Smooth muscle cell (in vitro differentiated cells): ENCODE data around the gene ZFAND2A. TPM values are rescaled to one million over a fixed set of nuclear protein-coding genes. Genes with fewer than 3 reads are reported as not detected.

ENCODE experiments used
- DNase-seq: peaks from one replicate; lab custom pipeline; 2025; ENCODE audit not compliant: unreplicated experiment; lab: John Stamatoyannopoulos, UW
- H2AFZ ChIP-seq: fragments of 200-600 bp; sonication (generic); 2 replicates; pipeline ENCODE4 v1.6.0; 2016; ENCODE audit warnings: antibody characterized with exemption, low read depth, mild to moderate bottlenecking
- H3F3A ChIP-seq: fragments of 200-600 bp; sonication (generic); 2 replicates; pipeline ENCODE4 v1.6.0; 2017; ENCODE audit warnings: antibody characterized with exemption, low read depth
- H3K27ac ChIP-seq: fragments of 200-600 bp; sonication (generic); 2 replicates; pipeline ENCODE4 v1.5.1; 2016; ENCODE audit warnings: low read depth, mild to moderate bottlenecking
- H3K27me3 ChIP-seq: fragments of 200-600 bp; sonication (generic); 2 replicates; pipeline ENCODE4 v1.6.1; 2016; ENCODE audit warnings: low read depth, mild to moderate bottlenecking
- H3K36me3 ChIP-seq: fragments of 200-600 bp; sonication (generic); 2 replicates; pipeline ENCODE4 v1.5.1; 2016; ENCODE audit warnings: low read depth
- H3K4me1 ChIP-seq: fragments of 200-600 bp; sonication (generic); 2 replicates; pipeline ENCODE4 v1.5.1; 2016; ENCODE audit warnings: low read depth
- H3K4me2 ChIP-seq: fragments of 200-600 bp; sonication (generic); 2 replicates; pipeline ENCODE4 v1.6.0; 2016; ENCODE audit warnings: mild to moderate bottlenecking
- H3K4me3 ChIP-seq: fragments of 200-600 bp; sonication (generic); 2 replicates; pipeline ENCODE4 v1.5.1; 2016; ENCODE audit warnings: mild to moderate bottlenecking
- H3K79me2 ChIP-seq: fragments of 200-600 bp; sonication (generic); 2 replicates; pipeline ENCODE4 v1.6.0; 2016; ENCODE audit warnings: low read depth, mild to moderate bottlenecking
- H3K9ac ChIP-seq: fragments of 200-600 bp; sonication (generic); 2 replicates; pipeline ENCODE4 v1.6.0; 2016; ENCODE audit warnings: low read depth
- H3K9me3 ChIP-seq: fragments of 200-600 bp; sonication (generic); replicated peaks from 2 replicates; pipeline ENCODE4 v1.5.1; 2016; ENCODE audit warnings: low read depth
- H4K20me1 ChIP-seq: fragments of 200-600 bp; sonication (generic); 2 replicates; pipeline ENCODE4 v1.6.0; 2016; ENCODE audit warnings: low read depth
- WGBS: methylation state at CpG from one replicate; pipeline ENCODE4 v1.1.7; 2016; ENCODE audit warnings: low lambda C conversion rate; 5-methylcytosine and 5-hydroxymethylcytosine counted together
- polyA plus RNA-seq: library from polyadenylated mRNA; unstranded; fragments of >200 nt; fragmentation: Nextera tagmentation; extraction: Ambion mirVana; gene quantifications from 2 replicates; pipeline ENCODE4 v1.2.1, GENCODE V29; 2016
- total RNA-seq: library from RNA; depleted of rRNA; stranded (reverse); fragments of >200 nt; gene quantifications from 2 replicates; pipeline ENCODE4 v1.2.3, GENCODE V29; 2014
- TF ChIP-seq, protein P1 (sequence below): fragments of 200-600 bp; sonication (generic); IDR thresholded peaks from 2 replicates; pipeline ENCODE4 v1.5.1; 2017; ENCODE audit warnings: borderline replicate concordance, mild to moderate bottlenecking, antibody characterized with exemption; ENCODE audit not compliant: insufficient read depth, poor library complexity, severe bottlenecking

ZFAND2A gene
- total and polyA plus RNA-seq, 2 experiments from 2014 or later = 16.2 to 29.9 TPM

GRCh38 chr7:1193593-1194424 is 33.8 kb upstream of the ZFAND2A start:
- Histone ChIP-seq H3K9ac (no peak overlapping the region), H3K79me2 (no peaks in the 10 kb centered on the region), H3K4me3 (no peak overlapping the region), H3F3A (no peaks in the 10 kb centered on the region), H4K20me1 (no peaks in the 10 kb centered on the region), H3K9me3 (no peaks in the 10 kb centered on the region), H3K27ac (no peak overlapping the region), H3K4me2 (no peak overlapping the region), H2AFZ (no peak overlapping the region), H3K36me3 (no peaks in the 10 kb centered on the region), H3K4me1 (no peaks in the 10 kb centered on the region), H3K27me3 (peaks cover 33% of the 10 kb centered on the region)
- WGBS = 62% methylated on average over 36 of the region's 36 CpGs
- TF ChIP-seq, protein P1, sequence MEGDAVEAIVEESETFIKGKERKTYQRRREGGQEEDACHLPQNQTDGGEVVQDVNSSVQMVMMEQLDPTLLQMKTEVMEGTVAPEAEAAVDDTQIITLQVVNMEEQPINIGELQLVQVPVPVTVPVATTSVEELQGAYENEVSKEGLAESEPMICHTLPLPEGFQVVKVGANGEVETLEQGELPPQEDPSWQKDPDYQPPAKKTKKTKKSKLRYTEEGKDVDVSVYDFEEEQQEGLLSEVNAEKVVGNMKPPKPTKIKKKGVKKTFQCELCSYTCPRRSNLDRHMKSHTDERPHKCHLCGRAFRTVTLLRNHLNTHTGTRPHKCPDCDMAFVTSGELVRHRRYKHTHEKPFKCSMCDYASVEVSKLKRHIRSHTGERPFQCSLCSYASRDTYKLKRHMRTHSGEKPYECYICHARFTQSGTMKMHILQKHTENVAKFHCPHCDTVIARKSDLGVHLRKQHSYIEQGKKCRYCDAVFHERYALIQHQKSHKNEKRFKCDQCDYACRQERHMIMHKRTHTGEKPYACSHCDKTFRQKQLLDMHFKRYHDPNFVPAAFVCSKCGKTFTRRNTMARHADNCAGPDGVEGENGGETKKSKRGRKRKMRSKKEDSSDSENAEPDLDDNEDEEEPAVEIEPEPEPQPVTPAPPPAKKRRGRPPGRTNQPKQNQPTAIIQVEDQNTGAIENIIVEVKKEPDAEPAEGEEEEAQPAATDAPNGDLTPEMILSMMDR = peak; percentile 24
- DNase-seq = no peak

GRCh38 chr7:1192171-1192676 is 32.2 kb upstream of the ZFAND2A start:
- H2AFZ ChIP-seq = no peak overlapping the region
- H3K27ac ChIP-seq = no peak overlapping the region
- H4K20me1 ChIP-seq = no peaks in the 10 kb centered on the region
- peaks cover 47% of the 10 kb centered on the region for H3K27me3 ChIP-seq
- TF ChIP-seq, protein P1 = no peak
- no peak overlapping the region for H3K4me2 ChIP-seq
- no peaks in the 10 kb centered on the region for H3K79me2 ChIP-seq
- DNase-seq = no peak
- no peaks in the 10 kb centered on the region for H3F3A ChIP-seq
- 61% methylated on average over 15 of the region's 15 CpGs for WGBS
- H3K9me3 ChIP-seq = no peaks in the 10 kb centered on the region
- H3K4me3 ChIP-seq = no peak overlapping the region
- no peaks in the 10 kb centered on the region for H3K36me3 ChIP-seq
- H3K9ac ChIP-seq = no peak overlapping the region
- H3K4me1 ChIP-seq = no peaks in the 10 kb centered on the region

DNA sequence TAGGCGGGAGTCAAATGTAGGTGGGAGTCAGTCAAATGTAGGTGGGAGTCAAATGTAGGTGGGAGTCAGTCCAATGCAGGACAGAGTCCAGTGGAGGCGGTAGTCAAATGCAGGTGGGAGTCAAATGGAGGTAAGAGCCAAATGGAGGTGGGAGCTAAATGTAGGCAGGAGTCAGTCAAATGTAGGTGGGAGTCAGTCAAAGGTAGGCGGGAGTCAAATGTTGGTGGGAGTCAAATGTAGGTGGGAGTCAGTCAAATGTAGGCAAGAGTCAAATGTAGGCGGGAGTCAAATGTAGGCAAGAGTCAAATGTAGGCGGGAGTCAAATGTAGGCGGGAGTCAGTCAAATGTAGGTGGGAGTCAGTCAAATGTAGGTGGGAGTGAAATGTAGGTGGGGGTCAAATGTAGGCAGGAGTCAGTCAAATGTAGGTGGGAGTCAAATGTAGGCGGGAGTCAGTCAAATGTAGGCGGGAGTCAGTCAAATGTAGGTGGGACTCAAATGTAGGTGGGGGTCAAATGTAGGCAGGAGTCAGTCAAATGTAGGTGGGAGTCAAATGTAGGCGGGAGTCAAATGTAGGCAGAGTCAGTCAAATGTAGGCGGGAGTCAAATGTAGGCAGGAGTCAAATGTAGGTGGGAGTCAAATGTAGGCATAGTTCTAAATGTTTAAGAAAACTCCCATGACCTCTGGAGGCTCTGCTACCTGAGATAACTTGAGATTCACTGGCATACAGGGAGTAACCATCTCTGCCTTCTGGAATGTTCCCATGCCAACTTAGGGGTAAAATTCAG is 30.2 kb upstream of the ZFAND2A start:
- Histone ChIP-seq H3K4me3 (no peak overlapping the region), H3K36me3 (no peaks in the 10 kb centered on the region), H3F3A (no peaks in the 10 kb centered on the region), H3K9ac (no peak overlapping the region), H3K27ac (no peak overlapping the region), H3K4me2 (no peak overlapping the region), H4K20me1 (no peaks in the 10 kb centered on the region), H3K4me1 (no peaks in the 10 kb centered on the region), H3K9me3 (no peaks in the 10 kb centered on the region), H3K27me3 (peaks cover 59% of the 10 kb centered on the region), H2AFZ (no peak overlapping the region), H3K79me2 (no peaks in the 10 kb centered on the region)
- WGBS = 91% methylated on average over 10 of the region's 10 CpGs
- TF ChIP-seq, protein P1 = no peak
- DNase-seq = no peak
